ENCODE measurements around the gene MT2A. TPM values are rescaled to one million over a fixed set of nuclear protein-coding genes. Genes with fewer than 3 reads are reported as not detected.
A peak's percentile ranks its signal among the peaks of the same experiment; 100 is the strongest.
"Not testable (repeated sequence)": the region's sequence is repeated elsewhere in the genome, so short reads cannot be mapped to it uniquely, and the experiment has no call there.

The MT2A gene
- polyA plus RNA-seq (ENCODE audit: insufficient read length in 4 of 4), result 10 to 100 TPM; 22.4 to 38.0 (median 22.8) TPM

GRCh38 chr16:56608043-56608875, at the start of gene MT2A:
MT2A (plus strand) TSS chr16:56608584; CDS start chr16:56608656, 72 bp downstream.
- DNase-seq (ENCODE audit: low read depth in 4 of 4, low spot score in 3 of 4), result peak in 2 of 4 donors; percentile 80 to 82

DNA sequence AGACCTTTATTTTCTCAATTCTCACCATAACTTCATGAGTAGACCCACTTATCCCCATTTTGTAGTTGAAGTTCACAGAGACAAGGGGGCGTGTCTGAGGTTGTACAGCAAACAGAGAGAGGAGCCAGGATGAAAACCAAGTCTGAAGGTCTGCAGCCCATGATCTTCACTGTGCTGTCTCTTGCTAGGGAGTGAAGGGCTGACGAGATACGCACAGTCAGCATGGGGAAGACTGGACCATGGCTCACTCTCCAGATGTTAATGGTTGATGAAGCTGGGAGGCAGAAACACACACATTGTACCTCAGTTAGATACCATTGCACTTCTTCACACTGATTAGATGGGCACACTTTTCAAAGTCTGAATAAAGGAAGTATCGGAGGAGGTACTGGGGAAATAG, 49.3 kb upstream of the MT2A start:
- no peak for DNase-seq (ENCODE audit: low read depth in 4 of 4, low spot score in 3 of 4)

- no peak for DNase-seq (ENCODE audit: low read depth in 4 of 4, low spot score in 3 of 4)
These were observed 47.9 kb upstream of the MT2A start for GRCh38 chr16:56560447-56560846.

DNA sequence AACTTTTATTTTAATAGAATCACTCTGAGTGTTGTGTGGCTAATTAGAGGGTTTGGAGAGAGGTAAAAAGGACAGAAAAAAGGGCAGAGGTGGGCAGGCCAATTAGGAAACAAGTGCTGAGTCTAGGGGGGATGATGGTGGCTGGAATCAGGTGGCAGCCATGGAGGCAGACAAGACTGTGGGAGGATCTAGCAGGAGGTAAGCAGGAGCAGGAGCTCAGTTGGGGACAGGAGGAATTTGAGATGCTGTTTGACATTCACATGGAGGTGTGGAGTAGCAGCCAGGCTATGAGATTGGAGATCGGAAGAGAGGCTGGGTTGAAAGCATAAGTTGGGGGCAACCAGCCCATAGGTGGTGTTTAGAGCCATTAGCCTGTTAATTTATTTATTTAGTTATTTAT, 47.3 kb upstream of the MT2A start:
- DNase-seq (ENCODE audit: low read depth in 4 of 4, low spot score in 3 of 4), result no peak

GRCh38 chr16:56564793-56565477, 43.4 kb upstream of the MT2A start, which contains the start of gene MT4:
MT4 (plus strand) TSS chr16:56565073; CDS start chr16:56565129, 56 bp downstream.
- no peak for DNase-seq (ENCODE audit: low read depth in 4 of 4, low spot score in 3 of 4)

DNA sequence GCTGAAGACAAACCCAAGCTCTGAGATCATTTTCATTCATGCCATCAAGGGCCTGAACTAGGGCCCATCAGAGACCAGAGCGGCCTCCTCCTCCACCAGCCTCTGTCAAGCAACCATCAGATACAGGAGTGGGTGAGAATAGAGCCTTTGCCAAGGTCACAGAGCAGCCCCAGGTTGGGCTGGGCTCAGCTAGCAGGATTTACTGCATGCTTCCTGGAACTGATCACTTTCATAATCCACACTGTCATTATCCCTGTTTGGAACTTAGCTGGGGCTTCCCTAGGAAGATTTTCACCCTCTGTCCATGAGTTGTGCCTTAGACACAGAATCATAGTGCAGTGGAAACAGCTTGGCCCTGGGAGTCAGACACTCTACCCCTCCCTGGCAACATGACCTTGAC, 38.4 kb upstream of the MT2A start:
- DNase-seq (ENCODE audit: low read depth in 4 of 4, low spot score in 3 of 4), result no peak

DNA sequence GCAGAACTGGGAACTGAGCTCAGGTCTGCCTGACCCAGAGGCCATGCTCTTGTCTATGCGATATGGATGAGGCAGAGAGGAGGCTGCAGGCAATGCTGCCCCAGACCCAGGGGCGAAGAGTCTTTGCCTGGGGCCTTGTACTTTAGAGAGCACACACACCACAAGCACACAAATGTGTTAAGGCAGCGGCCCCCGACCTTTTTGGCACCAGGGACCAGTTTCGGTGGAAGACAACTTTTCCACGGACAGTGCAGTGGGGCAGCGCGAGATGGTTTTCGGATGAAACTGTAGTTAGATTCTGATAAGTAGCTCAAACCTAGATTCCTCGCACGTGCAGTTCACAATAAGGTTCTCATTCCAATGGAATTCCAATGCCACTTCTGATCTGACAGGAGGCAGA, 36.9 kb upstream of the MT2A start:
- DNase-seq (ENCODE audit: low read depth in 4 of 4, low spot score in 3 of 4), result no peak

DNA sequence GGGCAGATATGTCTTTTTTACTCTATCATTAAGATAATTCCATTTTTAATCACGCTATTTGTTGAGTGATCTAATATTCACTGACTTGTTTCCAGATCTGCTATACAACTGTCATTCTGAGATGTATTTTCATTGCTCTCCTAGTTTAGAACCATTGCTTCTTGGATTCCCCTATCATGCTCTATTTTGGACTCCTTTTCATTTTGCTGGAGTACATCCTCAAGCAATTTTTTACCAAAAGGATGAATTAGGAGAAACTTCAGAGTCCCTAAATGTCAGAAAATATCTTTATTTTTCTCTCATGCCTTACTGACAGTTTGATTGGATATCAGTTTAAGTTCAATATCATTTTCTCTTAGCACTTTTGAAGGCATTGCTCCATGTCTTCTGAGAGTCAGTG, 33.8 kb upstream of the MT2A start:
- no peak for DNase-seq (ENCODE audit: low read depth in 4 of 4, low spot score in 3 of 4)

GRCh38 chr16:56576585-56577299, 31.6 kb upstream of the MT2A start:
- DNase-seq (ENCODE audit: low read depth in 4 of 4, low spot score in 3 of 4), result peak in 1 of 4 donors; percentile 11

DNA sequence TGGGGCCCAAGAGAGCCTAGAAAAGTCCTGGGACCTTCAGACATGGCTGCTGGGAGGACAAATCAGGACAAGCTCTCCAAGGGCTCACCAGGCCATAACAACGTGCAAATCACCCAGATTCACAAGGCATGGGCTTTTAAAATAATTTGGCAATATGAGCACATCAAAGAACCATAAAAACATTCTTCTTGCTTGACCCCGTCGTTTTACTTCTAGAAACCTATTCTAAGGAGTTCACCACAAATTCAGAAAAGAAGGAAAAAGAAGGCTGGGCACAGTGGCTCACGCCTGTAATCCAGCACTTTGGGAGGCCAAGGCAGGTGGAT, 31.1 kb upstream of the MT2A start:
- DNase-seq (ENCODE audit: low read depth in 4 of 4, low spot score in 3 of 4), result no peak

- no peak for DNase-seq (ENCODE audit: low read depth in 4 of 4, low spot score in 3 of 4)
These were observed 27.9 kb upstream of the MT2A start for GRCh38 chr16:56580391-56581048.

GRCh38 chr16:56582911-56583310, 25.5 kb upstream of the MT2A start:
- DNase-seq (ENCODE audit: low read depth in 4 of 4, low spot score in 3 of 4), result not testable (repeated sequence)

- no peak for DNase-seq (ENCODE audit: low read depth in 4 of 4, low spot score in 3 of 4)
These were observed 24.8 kb upstream of the MT2A start for GRCh38 chr16:56583351-56584168.

DNA sequence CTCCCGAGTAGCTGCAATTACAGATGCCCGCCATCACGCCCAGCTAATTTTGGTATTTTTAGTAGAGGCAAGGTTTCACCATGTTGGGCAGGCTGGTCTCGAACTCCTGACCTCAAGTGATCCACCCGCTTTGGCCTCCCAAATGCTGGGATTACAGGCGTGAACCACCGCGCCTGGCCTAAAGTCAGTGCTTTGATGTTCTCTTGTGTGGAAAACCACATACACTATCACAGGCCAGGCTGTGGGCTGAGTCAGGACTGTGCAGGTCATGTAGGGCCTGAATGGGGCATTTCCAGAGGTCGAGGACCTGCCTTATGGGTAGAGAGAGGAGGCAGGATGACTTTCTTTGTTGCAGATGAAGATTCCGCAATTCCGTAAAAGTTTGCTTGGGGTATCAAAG, 24.1 kb upstream of the MT2A start:
- DNase-seq (ENCODE audit: low read depth in 4 of 4, low spot score in 3 of 4), result no peak

DNA sequence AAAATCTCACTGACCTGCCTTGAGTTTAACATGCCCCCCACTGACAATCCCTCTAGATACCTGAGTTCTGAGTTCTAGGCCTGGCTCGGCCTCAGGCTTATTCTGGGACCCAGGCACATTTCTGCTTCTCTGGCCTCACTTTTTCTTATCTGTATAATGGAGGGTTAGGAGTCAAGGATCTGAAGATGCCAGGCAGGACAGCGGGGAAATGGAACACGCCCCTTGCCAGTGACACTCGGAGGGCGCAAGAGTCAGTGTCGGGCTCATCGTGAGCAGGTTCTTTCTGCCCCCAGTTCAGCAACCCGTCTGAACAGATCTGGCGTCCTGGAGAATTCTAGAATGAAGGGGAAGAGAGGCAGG, 19.6 kb upstream of the MT2A start:
- no peak for DNase-seq (ENCODE audit: low read depth in 4 of 4, low spot score in 3 of 4)

- DNase-seq (ENCODE audit: low read depth in 4 of 4, low spot score in 3 of 4), result no peak
These were observed 19.0 kb upstream of the MT2A start, which contains the start of gene MT3 for GRCh38 chr16:56589141-56590039. MT3 (plus strand) TSS chr16:56589528; CDS start chr16:56589591, 63 bp downstream.

GRCh38 chr16:56591377-56592060, 16.9 kb upstream of the MT2A start:
- DNase-seq (ENCODE audit: low read depth in 4 of 4, low spot score in 3 of 4), result no peak

- no peak for DNase-seq (ENCODE audit: low read depth in 4 of 4, low spot score in 3 of 4)
These were observed 14.7 kb upstream of the MT2A start for GRCh38 chr16:56593573-56594291.
